Astrocyte (in vitro differentiated cells and primary cell): Measurements from ENCODE around the gene PHKG1. TPM values are rescaled to one million over a fixed set of nuclear protein-coding genes. Genes with fewer than 3 reads are reported as not detected.
A peak's percentile ranks its signal among the peaks of the same experiment; 100 is the strongest.
"Not testable (repeated sequence)": the region's sequence is repeated elsewhere in the genome, so short reads cannot be mapped to it uniquely, and the experiment has no call there.

ENCODE experiments used
- DNase-seq: peaks from one replicate; pipeline ENCODE4 v3.0.0-alpha.2; 2010; ENCODE audit warnings: low read depth
- FAIRE-seq: peaks from 2 replicates; lab custom pipeline; 2011; peaks lifted over from hg19 to GRCh38; lab: Jason Lieb, UNC
- H2AFZ ChIP-seq: 2 replicates; pipeline ENCODE4 v1.6.0; 2012; ENCODE audit warnings: low read depth, low read length, inconsistent platforms
- H3K27ac ChIP-seq: 2 replicates; pipeline ENCODE4 v1.5.1; 2011; ENCODE audit warnings: low read depth, low read length, inconsistent platforms
- H3K27me3 ChIP-seq: 2 replicates; pipeline ENCODE4 v1.6.0; 2011; ENCODE audit warnings: low read length, inconsistent platforms; ENCODE audit not compliant: insufficient read depth
- H3K36me3 ChIP-seq: 2 replicates; pipeline ENCODE4 v1.5.1; 2011; ENCODE audit warnings: low read length, inconsistent platforms; ENCODE audit not compliant: insufficient read depth
- H3K4me1 ChIP-seq: 2 replicates; pipeline ENCODE4 v1.5.1; 2011; ENCODE audit warnings: low read length, inconsistent platforms; ENCODE audit not compliant: insufficient read depth
- H3K4me2 ChIP-seq: 2 replicates; pipeline ENCODE4 v1.6.0; 2012; ENCODE audit warnings: low read length, inconsistent platforms
- H3K4me3 ChIP-seq: 2 replicates; pipeline ENCODE4 v1.5.1; 2011; ENCODE audit warnings: low read depth, mild to moderate bottlenecking, low read length, inconsistent platforms; ENCODE audit not compliant: insufficient read depth
- H3K79me2 ChIP-seq: 2 replicates; pipeline ENCODE4 v1.6.0; 2012; ENCODE audit warnings: mild to moderate bottlenecking, low read length, inconsistent platforms; ENCODE audit not compliant: insufficient read depth
- H3K9ac ChIP-seq: 2 replicates; pipeline ENCODE4 v1.6.0; 2012; ENCODE audit warnings: mild to moderate bottlenecking, low read length, inconsistent platforms
- H3K9me3 ChIP-seq: 2 replicates; pipeline ENCODE4 v1.5.1; 2012; ENCODE audit warnings: low read depth, mild to moderate bottlenecking, low read length, inconsistent platforms; ENCODE audit not compliant: insufficient read depth
- H4K20me1 ChIP-seq: 2 replicates; pipeline ENCODE4 v1.6.0; 2012; ENCODE audit warnings: low read length, inconsistent platforms; ENCODE audit not compliant: insufficient read depth
- H3K27ac Mint-ChIP-seq: one replicate; pipeline ENCODE4 v1.8.0; 2021; ENCODE audit warnings: mild to moderate bottlenecking, mixed read lengths; ENCODE audit not compliant: unreplicated experiment
- H3K27me3 Mint-ChIP-seq: one replicate; pipeline ENCODE4 v1.8.0; 2021; ENCODE audit warnings: low read depth, mixed read lengths; ENCODE audit not compliant: unreplicated experiment
- H3K36me3 Mint-ChIP-seq: one replicate; pipeline ENCODE4 v1.8.0; 2021; ENCODE audit warnings: low read depth, mixed read lengths; ENCODE audit not compliant: unreplicated experiment
- H3K4me1 Mint-ChIP-seq: one replicate; pipeline ENCODE4 v1.8.0; 2021; ENCODE audit warnings: low read depth, mixed read lengths; ENCODE audit not compliant: unreplicated experiment
- H3K4me3 Mint-ChIP-seq: one replicate; pipeline ENCODE4 v1.8.0; 2021; ENCODE audit warnings: mild to moderate bottlenecking, moderate library complexity, mixed read lengths; ENCODE audit not compliant: unreplicated experiment
- H3K9me3 Mint-ChIP-seq: one replicate; pipeline ENCODE4 v1.8.0; 2021; ENCODE audit warnings: mild to moderate bottlenecking, mixed read lengths; ENCODE audit not compliant: unreplicated experiment
- CTCF ChIP-seq: IDR thresholded peaks from 2 replicates; pipeline ENCODE4 v1.5.1; 2011; ENCODE audit warnings: low read depth, mild to moderate bottlenecking, inconsistent platforms, low read length, moderate library complexity; ENCODE audit not compliant: insufficient read depth
- EZH2 ChIP-seq: IDR thresholded peaks from 2 replicates; pipeline ENCODE4 v1.6.1; 2012; ENCODE audit warnings: mild to moderate bottlenecking, low read length, inconsistent platforms; ENCODE audit not compliant: insufficient read depth
- total RNA-seq: library from RNA; stranded (reverse); gene quantifications from 2 replicates; pipeline ENCODE4 v1.2.1, GENCODE V29; 2021

The PHKG1 gene
- total RNA-seq, 1 donor from 2014 or later = not detected

GRCh38 chr7:56074371-56074791 lies 18.4 kb downstream of the PHKG1 start:
- peak overlapping the region; percentile 28 for H3K4me2 ChIP-seq
- H3K36me3 Mint-ChIP-seq = peaks cover 12% of the 10 kb centered on the region
- peak; percentile 44 for DNase-seq
- H3K4me1 Mint-ChIP-seq = peaks cover 3% of the 10 kb centered on the region
- FAIRE-seq = no peak
- peaks cover 8% of the 10 kb centered on the region for H4K20me1 ChIP-seq
- H3K9me3 Mint-ChIP-seq = no peaks in the 10 kb centered on the region
- H3K9me3 ChIP-seq = no peaks in the 10 kb centered on the region
- H3K4me3 Mint-ChIP-seq = no peak overlapping the region
- no peaks in the 10 kb centered on the region for H3K27me3 Mint-ChIP-seq
- peaks cover 15% of the 10 kb centered on the region for H3K36me3 ChIP-seq
- peak; percentile 87 for TF ChIP-seq CTCF
- no peak for TF ChIP-seq EZH2
- H3K4me3 ChIP-seq = no peak overlapping the region
- H3K27me3 ChIP-seq = no peaks in the 10 kb centered on the region
- no peak overlapping the region for H3K27ac Mint-ChIP-seq
- no peaks in the 10 kb centered on the region for H3K79me2 ChIP-seq
- H2AFZ ChIP-seq = no peak overlapping the region
- H3K27ac ChIP-seq = no peak overlapping the region
- no peak overlapping the region for H3K9ac ChIP-seq
- H3K4me1 ChIP-seq = peaks cover 7% of the 10 kb centered on the region

GRCh38 chr7:56066376-56066775 lies 26.4 kb downstream of the PHKG1 start:
- not testable (repeated sequence) for H3K9me3 ChIP-seq, H3K4me3 ChIP-seq, H3K36me3 Mint-ChIP-seq, H3K9ac ChIP-seq, H3K4me3 Mint-ChIP-seq, H3K27ac ChIP-seq, H3K4me2 ChIP-seq, DNase-seq, FAIRE-seq, H3K9me3 Mint-ChIP-seq, H2AFZ ChIP-seq, H3K27ac Mint-ChIP-seq, H3K27me3 ChIP-seq, H3K27me3 Mint-ChIP-seq
- peaks cover 23% of the 10 kb centered on the region for H3K4me1 ChIP-seq
- peaks cover 29% of the 10 kb centered on the region for H3K36me3 ChIP-seq
- peaks cover 24% of the 10 kb centered on the region for H3K4me1 Mint-ChIP-seq
- peaks cover 36% of the 10 kb centered on the region for H3K79me2 ChIP-seq
- H4K20me1 ChIP-seq = peaks cover 12% of the 10 kb centered on the region

- peak; percentile 61 for DNase-seq
- no peak for FAIRE-seq
- peak within 1 kb of the TSS; percentile 85 for H2AFZ ChIP-seq
- H3K4me3 ChIP-seq = peak within 1 kb of the TSS; percentile 92
- Mint-ChIP-seq H3K9me3 (no peaks in the 10 kb centered on the region), H3K27me3 (no peaks in the 10 kb centered on the region), H3K4me1 (peaks cover 27% of the 10 kb centered on the region), H3K36me3 (no peaks in the 10 kb centered on the region), H3K4me3 (peak within 1 kb of the TSS; percentile 93), H3K27ac (peak within 1 kb of the TSS; percentile 90)
- peak within 1 kb of the TSS; percentile 91 for H3K9ac ChIP-seq
- peaks cover 42% of the 10 kb centered on the region for H3K79me2 ChIP-seq
- peak within 1 kb of the TSS; percentile 83 for H3K27ac ChIP-seq
- TF ChIP-seq EZH2 (no peak), CTCF (no peak)
- H3K9me3 ChIP-seq = no peaks in the 10 kb centered on the region
- H3K4me2 ChIP-seq = peak within 1 kb of the TSS; percentile 88
- peaks cover 24% of the 10 kb centered on the region for H4K20me1 ChIP-seq
- H3K4me1 ChIP-seq = peaks cover 28% of the 10 kb centered on the region
- no peaks in the 10 kb centered on the region for H3K27me3 ChIP-seq
- peaks cover 34% of the 10 kb centered on the region for H3K36me3 ChIP-seq
Measured at GRCh38 chr7:56063882-56064625, 28.7 kb downstream of the PHKG1 start, which contains the start of gene SUMF2. TSS of gene SUMF2 (plus strand) at chr7:56064286. CDS start at chr7:56064312, 26 bp downstream.
